GM18498 (cell line): ENCODE results near the gene KCTD17.

Experiments used
- ATAC-seq: cut with Tn5 transposase; IDR thresholded peaks from one replicate; pipeline ENCODE4 v1.9.1; 2021; ENCODE audit warnings: mild to moderate bottlenecking, moderate library complexity; ENCODE audit not compliant: unreplicated experiment

The KCTD17 gene

GRCh38 chr22:37051391-37052385 is at the start of gene KCTD17:
Gene KCTD17, plus strand, starts transcription at chr22:37051742. Its CDS starts 19 bp downstream, at chr22:37051761.
- ATAC-seq, result peak; percentile 91

GRCh38 chr22:37001826-37002225 is 49.7 kb upstream of the KCTD17 start:
- no peak for ATAC-seq

- no peak for ATAC-seq
Measured at GRCh38 chr22:37002633-37003032, 48.9 kb upstream of the KCTD17 start.

GRCh38 chr22:37007651-37008050 is 43.9 kb upstream of the KCTD17 start:
- no peak for ATAC-seq

- no peak for ATAC-seq
Measured at GRCh38 chr22:37008365-37008764, 43.2 kb upstream of the KCTD17 start.

- no peak for ATAC-seq
Measured at GRCh38 chr22:37009490-37009889, 42.1 kb upstream of the KCTD17 start.

- ATAC-seq, result no peak
Measured at GRCh38 chr22:37010174-37010573, 41.4 kb upstream of the KCTD17 start.

- no peak for ATAC-seq
Measured at GRCh38 chr22:37010976-37011375, 40.6 kb upstream of the KCTD17 start.

GRCh38 chr22:37011472-37011871 is 40.1 kb upstream of the KCTD17 start:
- ATAC-seq, result no peak

GRCh38 chr22:37012262-37012904 is 39.2 kb upstream of the KCTD17 start:
- ATAC-seq, result no peak

GRCh38 chr22:37012956-37013355 is 38.6 kb upstream of the KCTD17 start:
- no peak for ATAC-seq

- ATAC-seq, result no peak
Measured at GRCh38 chr22:37014415-37014806, 37.1 kb upstream of the KCTD17 start.

- no peak for ATAC-seq
Measured at GRCh38 chr22:37014835-37015586, 36.5 kb upstream of the KCTD17 start.

GRCh38 chr22:37015587-37015878 is 36.0 kb upstream of the KCTD17 start:
- no peak for ATAC-seq

- no peak for ATAC-seq
Measured at GRCh38 chr22:37016134-37016910, 35.2 kb upstream of the KCTD17 start.

- ATAC-seq, result no peak
Measured at GRCh38 chr22:37017356-37017755, 34.2 kb upstream of the KCTD17 start.

- no peak for ATAC-seq
Measured at GRCh38 chr22:37018086-37018814, 33.3 kb upstream of the KCTD17 start.

GRCh38 chr22:37018815-37019308 is 32.7 kb upstream of the KCTD17 start:
- peak; percentile 34 for ATAC-seq

- ATAC-seq, result peak; percentile 77
Measured at GRCh38 chr22:37019309-37020191, 32.0 kb upstream of the KCTD17 start, which contains the start of the genes MPST and TST. Gene MPST, plus strand, starts transcription at chr22:37019742. Its CDS starts 95 bp downstream, at chr22:37019837. Gene TST, minus strand, starts transcription at chr22:37019447. Its CDS starts 715 bp downstream, at chr22:37018732.
